GM18909 (cell line): ENCODE data around the gene UBE2M.

Experiments
- ATAC-seq: cut with Tn5 transposase; IDR thresholded peaks from one replicate; pipeline ENCODE4 v1.9.1; 2021; ENCODE audit warnings: mild to moderate bottlenecking; ENCODE audit not compliant: unreplicated experiment, poor library complexity

UBE2M gene

GRCh38 chr19:58572026-58572817 is 13.8 kb upstream of the UBE2M start:
- no peak for ATAC-seq

- no peak for ATAC-seq
These were observed 13.2 kb upstream of the UBE2M start for GRCh38 chr19:58571575-58571947.

GRCh38 chr19:58570770-58571574 is 12.6 kb upstream of the UBE2M start:
- ATAC-seq, result no peak

GRCh38 chr19:58569943-58570670 is 11.7 kb upstream of the UBE2M start:
- no peak for ATAC-seq

GRCh38 chr19:58569191-58569942 is 11.0 kb upstream of the UBE2M start:
- ATAC-seq, result no peak

- ATAC-seq, result no peak
These were observed 10.2 kb upstream of the UBE2M start for GRCh38 chr19:58568453-58569130.

- no peak for ATAC-seq
These were observed 8.6 kb upstream of the UBE2M start for GRCh38 chr19:58566989-58567388.

- no peak for ATAC-seq
These were observed 5.4 kb upstream of the UBE2M start for GRCh38 chr19:58563823-58564222.

GRCh38 chr19:58563034-58563573 is 4.7 kb upstream of the UBE2M start:
- no peak for ATAC-seq

GRCh38 chr19:58562122-58563033 is 4.0 kb upstream of the UBE2M start:
- ATAC-seq, result no peak

- ATAC-seq, result no peak
These were observed 3.1 kb upstream of the UBE2M start for GRCh38 chr19:58561373-58562121.

- ATAC-seq, result no peak
These were observed 2.5 kb upstream of the UBE2M start for GRCh38 chr19:58560921-58561320.

GRCh38 chr19:58560007-58560887 is 1.8 kb upstream of the UBE2M start:
- ATAC-seq, result no peak

GRCh38 chr19:58559275-58560006 is 1.0 kb upstream of the UBE2M start:
- ATAC-seq, result peak; percentile 28

GRCh38 chr19:58558623-58559274 is 338 bp upstream of the UBE2M start:
- peak; percentile 60 for ATAC-seq
